Dermis microvascular lymphatic vessel endothelial cell (primary cell): Measurements from ENCODE around the gene TMEM200B. TPM values are rescaled to one million over a fixed set of nuclear protein-coding genes. Genes with fewer than 3 reads are reported as not detected.
"Not testable (repeated sequence)": the region's sequence is repeated elsewhere in the genome, so short reads cannot be mapped to it uniquely, and the experiment has no call there.

ENCODE experiments used
- DNase-seq, 2 donors: peaks; one replicate each; pipeline versions ENCODE4 v3.0.0 to v3.0.0-alpha.2; 2010; ENCODE audit warnings: low read depth in 2 of 2
- total RNA-seq: library from RNA; depleted of rRNA; stranded (reverse); fragments of >200 nt; gene quantifications from 2 replicates; pipeline ENCODE4 v1.2.1, GENCODE V29; 2014

The TMEM200B gene
- total RNA-seq, 1 donor from 2014 or later, result 0.13 TPM

GRCh38 chr1:29134695-29135028 lies 11.0 kb upstream of the TMEM200B start:
- no peak for DNase-seq

GRCh38 chr1:29133861-29134694 lies 10.4 kb upstream of the TMEM200B start:
- DNase-seq, result no peak

GRCh38 chr1:29131056-29131455 lies 7.4 kb upstream of the TMEM200B start:
- not testable (repeated sequence) for DNase-seq

- DNase-seq, result no peak
These were observed 6.2 kb upstream of the TMEM200B start for GRCh38 chr1:29129916-29130315.

- DNase-seq, result no peak
These were observed 5.0 kb upstream of the TMEM200B start for GRCh38 chr1:29128739-29129138.

- no peak for DNase-seq
These were observed 2.5 kb upstream of the TMEM200B start for GRCh38 chr1:29126198-29126597.

- no peak for DNase-seq
These were observed 2.1 kb upstream of the TMEM200B start for GRCh38 chr1:29125788-29126187.

GRCh38 chr1:29125237-29125641 lies 1.5 kb upstream of the TMEM200B start:
- no peak for DNase-seq

GRCh38 chr1:29124366-29125236 lies 898 bp upstream of the TMEM200B start:
- DNase-seq, result peak; percentile 45 to 70

GRCh38 chr1:29123053-29123886 lies 433 bp downstream of the TMEM200B start:
- no peak for DNase-seq

GRCh38 chr1:29122682-29123052 lies 1.0 kb downstream of the TMEM200B start:
- DNase-seq, result no peak

GRCh38 chr1:29121936-29122681 lies 1.6 kb downstream of the TMEM200B start:
- DNase-seq, result peak in 1 of 2 donors; percentile 16

GRCh38 chr1:29121516-29121935 lies 2.2 kb downstream of the TMEM200B start:
- no peak for DNase-seq

- peak in 1 of 2 donors; percentile 59 for DNase-seq
These were observed 2.7 kb downstream of the TMEM200B start for GRCh38 chr1:29120947-29121485.

GRCh38 chr1:29120367-29120766 lies 3.3 kb downstream of the TMEM200B start:
- DNase-seq, result no peak

GRCh38 chr1:29119121-29119929 lies 4.4 kb downstream of the TMEM200B start:
- no peak for DNase-seq

- DNase-seq, result no peak
These were observed 6.3 kb downstream of the TMEM200B start for GRCh38 chr1:29117381-29117780.

- DNase-seq, result no peak
These were observed 9.0 kb downstream of the TMEM200B start for GRCh38 chr1:29114654-29115053.

- no peak for DNase-seq
These were observed 10.1 kb downstream of the TMEM200B start for GRCh38 chr1:29113413-29114117.
